ENCODE results near the gene CDK18. TPM values are rescaled to one million over a fixed set of nuclear protein-coding genes. Genes with fewer than 3 reads are reported as not detected.
A peak's percentile ranks its signal among the peaks of the same experiment; 100 is the strongest.

The CDK18 gene
- polyA plus RNA-seq, 1 donor: 52.6 TPM

DNA sequence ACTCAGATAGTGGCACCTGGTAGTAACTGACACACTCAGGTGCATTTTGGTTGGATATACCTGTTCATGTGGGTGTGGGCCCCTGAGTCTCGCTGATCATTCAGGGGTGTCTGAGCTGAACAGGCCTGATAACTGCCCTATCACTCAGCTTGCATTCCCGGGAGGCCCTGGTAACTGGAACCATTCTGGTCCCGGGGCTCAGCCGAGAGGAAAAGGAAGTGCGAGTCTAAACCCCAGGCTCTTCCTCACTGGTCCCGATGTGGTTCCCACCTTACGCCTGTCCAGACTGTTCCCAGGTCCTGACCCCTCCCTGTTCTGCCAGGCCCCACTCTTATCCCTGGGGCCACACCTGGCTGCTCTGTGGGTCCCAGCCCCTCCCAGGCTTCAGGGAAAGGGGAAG lies 11.7 kb upstream of the CDK18 start:
- peak overlapping the region; percentile 32 for H3K27ac ChIP-seq (ENCODE audit: low read length)

DNA sequence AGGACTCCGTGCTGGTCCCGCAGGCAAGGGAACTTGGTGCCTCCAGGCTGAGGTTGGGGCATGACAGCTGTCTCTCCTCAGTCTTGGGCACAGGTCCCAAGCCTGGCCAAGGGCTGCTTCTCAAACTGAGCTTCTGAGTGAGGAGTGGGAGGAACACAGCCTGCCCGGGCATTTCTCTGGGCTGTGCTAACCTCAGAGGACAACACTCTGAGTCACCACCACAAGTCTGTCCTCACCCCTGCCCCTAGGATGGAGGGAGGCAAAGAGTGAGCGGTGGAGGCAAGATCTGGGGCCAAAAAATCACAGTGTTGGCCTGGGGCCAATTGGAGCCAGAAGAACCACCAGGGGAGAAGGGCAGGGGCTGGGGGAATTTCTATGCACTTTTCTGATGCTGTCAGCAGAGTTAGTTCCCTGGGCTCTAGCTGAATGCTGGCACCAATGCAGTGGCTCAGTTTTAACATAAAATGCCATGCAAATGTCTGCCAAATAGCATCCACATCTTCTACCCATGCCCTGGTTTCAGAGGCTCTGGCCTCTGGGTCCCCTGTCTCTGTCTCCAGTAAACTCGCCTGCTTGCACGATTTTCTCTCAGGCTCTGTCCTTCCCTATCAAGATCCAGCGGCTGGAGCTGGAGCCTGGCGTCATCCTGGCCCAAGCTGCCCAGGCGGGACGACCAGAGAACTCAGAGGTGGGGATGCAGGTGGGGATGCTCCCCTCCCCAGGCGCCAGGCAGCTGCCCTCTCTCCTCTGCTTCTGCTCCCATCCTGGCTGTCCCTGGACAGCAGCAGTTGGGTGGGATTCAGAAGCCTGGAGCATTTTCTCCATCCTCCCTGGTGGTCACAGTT lies 11.0 kb upstream of the CDK18 start:
- Histone ChIP-seq H3K36me3 (ENCODE audit: control insufficient read depth, insufficient read depth, low read length) (no peaks in the 10 kb centered on the region), H3K4me1 (ENCODE audit: control insufficient read depth, insufficient read depth, low read length) (peaks cover 29% of the 10 kb centered on the region), H3K27ac (ENCODE audit: low read length) (no peak overlapping the region), H3K4me3 (ENCODE audit: low read length) (no peak overlapping the region), H3K27me3 (ENCODE audit: control insufficient read depth, insufficient read depth, low read length) (no peaks in the 10 kb centered on the region), H3K9me3 (ENCODE audit: control insufficient read depth, low read depth, low read length) (no peaks in the 10 kb centered on the region)
- no peak for DNase-seq
- no CpG with 5 or more reads among the region's 11 CpGs for WGBS (ENCODE audit: insufficient coverage, low lambda C conversion rate)

More for the DNA sequence above, 11.7 kb upstream of the CDK18 start:
- H3K27me3 ChIP-seq (ENCODE audit: control insufficient read depth, insufficient read depth, low read length): no peaks in the 10 kb centered on the region
- H3K4me3 ChIP-seq (ENCODE audit: low read length): no peak overlapping the region
- no peak for DNase-seq
- peaks cover 29% of the 10 kb centered on the region for H3K4me1 ChIP-seq (ENCODE audit: control insufficient read depth, insufficient read depth, low read length)
- no peaks in the 10 kb centered on the region for H3K9me3 ChIP-seq (ENCODE audit: control insufficient read depth, low read depth, low read length)
- no peaks in the 10 kb centered on the region for H3K36me3 ChIP-seq (ENCODE audit: control insufficient read depth, insufficient read depth, low read length)
- no CpG with 5 or more reads among the region's 7 CpGs for WGBS (ENCODE audit: insufficient coverage, low lambda C conversion rate)

DNA sequence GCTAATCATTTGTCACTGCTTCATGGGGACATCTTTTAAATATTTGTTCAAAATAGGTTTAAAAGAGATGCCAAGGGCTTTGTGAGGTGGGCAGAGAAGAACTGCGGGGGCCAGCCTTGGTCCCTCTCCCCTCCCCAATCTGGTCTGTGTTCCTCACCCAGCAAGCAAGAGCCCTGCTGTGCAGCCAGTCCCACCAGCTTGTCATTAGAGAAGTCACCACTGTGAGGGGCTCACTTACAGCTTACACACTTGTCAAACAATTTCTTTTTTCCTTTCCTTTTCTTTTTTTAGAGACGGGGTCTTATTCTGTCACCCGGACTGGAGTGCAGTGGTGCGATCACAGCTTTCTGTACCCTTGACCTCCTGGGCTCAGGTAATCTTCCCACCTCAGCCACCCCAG lies 10.4 kb upstream of the CDK18 start:
- Histone ChIP-seq H3K4me3 (ENCODE audit: low read length) (no peak overlapping the region), H3K27ac (ENCODE audit: low read length) (no peak overlapping the region), H3K9me3 (ENCODE audit: control insufficient read depth, low read depth, low read length) (no peaks in the 10 kb centered on the region), H3K4me1 (ENCODE audit: control insufficient read depth, insufficient read depth, low read length) (peaks cover 29% of the 10 kb centered on the region), H3K36me3 (ENCODE audit: control insufficient read depth, insufficient read depth, low read length) (no peaks in the 10 kb centered on the region), H3K27me3 (ENCODE audit: control insufficient read depth, insufficient read depth, low read length) (no peaks in the 10 kb centered on the region)
- no peak for DNase-seq
- no CpG with 5 or more reads among the region's 4 CpGs for WGBS (ENCODE audit: insufficient coverage, low lambda C conversion rate)

DNA sequence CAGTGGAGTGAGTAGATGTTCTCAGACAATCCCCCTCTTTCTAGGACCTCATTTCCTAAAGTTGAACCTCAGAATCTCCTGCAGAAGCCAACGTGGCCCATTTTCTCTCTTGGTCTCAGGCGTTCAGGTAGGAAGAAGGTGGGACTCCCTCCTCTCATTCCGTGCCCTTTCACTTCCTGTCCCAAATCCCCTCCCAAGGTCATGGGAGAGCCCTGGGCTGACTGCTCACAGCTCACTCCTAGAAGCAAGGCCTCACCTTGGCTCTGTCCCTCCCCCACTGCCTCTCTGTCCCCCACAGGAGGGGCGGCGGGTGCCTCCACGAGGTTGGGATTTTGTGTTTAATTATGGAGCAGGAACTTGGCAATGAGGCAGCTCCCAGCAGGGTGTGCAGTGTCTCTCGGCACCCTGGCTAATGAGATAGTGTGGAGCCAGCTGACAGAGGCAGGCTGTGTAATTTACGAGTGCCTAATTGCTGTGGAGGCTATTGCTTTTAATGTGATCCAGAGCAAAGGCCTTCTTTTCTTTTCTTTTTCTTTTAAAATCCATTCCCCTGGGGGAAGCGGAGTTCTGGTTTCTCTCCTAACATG lies 9.1 kb upstream of the CDK18 start:
- H3K27ac ChIP-seq (ENCODE audit: low read length): no peak overlapping the region
- peak in 1 of 2 donors; percentile 66 for DNase-seq
- H3K27me3 ChIP-seq (ENCODE audit: control insufficient read depth, insufficient read depth, low read length): no peaks in the 10 kb centered on the region
- no peaks in the 10 kb centered on the region for H3K36me3 ChIP-seq (ENCODE audit: control insufficient read depth, insufficient read depth, low read length)
- H3K4me1 ChIP-seq (ENCODE audit: control insufficient read depth, insufficient read depth, low read length): peaks cover 30% of the 10 kb centered on the region
- H3K9me3 ChIP-seq (ENCODE audit: control insufficient read depth, low read depth, low read length): no peaks in the 10 kb centered on the region
- H3K4me3 ChIP-seq (ENCODE audit: low read length): no peak overlapping the region
- WGBS (ENCODE audit: insufficient coverage, low lambda C conversion rate): no CpG with 5 or more reads among the region's 9 CpGs

DNA sequence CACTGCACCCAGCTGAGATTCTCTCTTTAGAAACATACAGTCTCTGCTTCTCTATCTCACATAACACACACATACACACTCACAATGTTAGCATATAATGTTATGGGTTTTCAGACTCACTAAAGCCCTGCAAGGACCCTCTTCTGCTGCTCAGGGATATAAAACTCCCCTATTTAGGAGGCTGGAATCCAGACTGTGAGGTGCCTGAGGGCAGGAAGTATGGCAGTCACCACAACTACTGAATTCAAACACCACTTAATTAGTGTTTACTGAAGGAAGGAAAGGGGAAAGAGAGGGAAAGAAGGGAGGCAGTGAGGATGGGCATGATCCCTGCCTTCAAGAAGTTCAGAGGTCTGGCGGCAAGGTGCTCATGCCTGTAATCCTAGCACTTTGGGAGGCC lies 7.8 kb upstream of the CDK18 start:
- no peaks in the 10 kb centered on the region for H3K36me3 ChIP-seq (ENCODE audit: control insufficient read depth, insufficient read depth, low read length)
- no peaks in the 10 kb centered on the region for H3K9me3 ChIP-seq (ENCODE audit: control insufficient read depth, low read depth, low read length)
- H3K4me3 ChIP-seq (ENCODE audit: low read length): no peak overlapping the region
- H3K27me3 ChIP-seq (ENCODE audit: control insufficient read depth, insufficient read depth, low read length): no peaks in the 10 kb centered on the region
- no CpG with 5 or more reads among the region's 1 CpG for WGBS (ENCODE audit: insufficient coverage, low lambda C conversion rate)
- H3K27ac ChIP-seq (ENCODE audit: low read length): no peak overlapping the region
- H3K4me1 ChIP-seq (ENCODE audit: control insufficient read depth, insufficient read depth, low read length): peaks cover 43% of the 10 kb centered on the region
- DNase-seq: no peak

DNA sequence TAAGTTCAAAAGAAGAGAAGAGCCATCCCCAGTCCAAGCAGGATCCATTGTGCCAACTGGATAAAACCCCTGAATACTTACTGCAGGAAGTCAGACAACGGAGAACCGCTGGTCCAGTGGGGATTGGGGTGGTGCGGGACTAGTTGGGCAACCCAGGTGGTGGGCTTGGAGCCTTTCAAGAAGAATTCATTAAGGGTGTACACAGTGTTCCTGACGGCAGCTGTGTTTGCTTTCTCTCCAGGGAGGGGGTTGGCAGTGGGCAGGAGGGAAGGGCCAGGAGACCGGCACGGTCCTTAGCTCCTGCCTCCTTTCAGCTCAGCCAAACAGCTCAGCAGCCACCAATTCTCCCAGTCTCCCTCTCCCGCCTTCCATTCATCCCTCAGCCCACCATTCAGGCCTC lies 7.1 kb upstream of the CDK18 start:
- Histone ChIP-seq H3K27me3 (ENCODE audit: control insufficient read depth, insufficient read depth, low read length) (no peaks in the 10 kb centered on the region), H3K36me3 (ENCODE audit: control insufficient read depth, insufficient read depth, low read length) (no peaks in the 10 kb centered on the region), H3K4me1 (ENCODE audit: control insufficient read depth, insufficient read depth, low read length) (peaks cover 44% of the 10 kb centered on the region), H3K27ac (ENCODE audit: low read length) (no peak overlapping the region), H3K9me3 (ENCODE audit: control insufficient read depth, low read depth, low read length) (no peaks in the 10 kb centered on the region), H3K4me3 (ENCODE audit: low read length) (no peak overlapping the region)
- DNase-seq: no peak
- WGBS (ENCODE audit: insufficient coverage, low lambda C conversion rate): no CpG with 5 or more reads among the region's 7 CpGs

DNA sequence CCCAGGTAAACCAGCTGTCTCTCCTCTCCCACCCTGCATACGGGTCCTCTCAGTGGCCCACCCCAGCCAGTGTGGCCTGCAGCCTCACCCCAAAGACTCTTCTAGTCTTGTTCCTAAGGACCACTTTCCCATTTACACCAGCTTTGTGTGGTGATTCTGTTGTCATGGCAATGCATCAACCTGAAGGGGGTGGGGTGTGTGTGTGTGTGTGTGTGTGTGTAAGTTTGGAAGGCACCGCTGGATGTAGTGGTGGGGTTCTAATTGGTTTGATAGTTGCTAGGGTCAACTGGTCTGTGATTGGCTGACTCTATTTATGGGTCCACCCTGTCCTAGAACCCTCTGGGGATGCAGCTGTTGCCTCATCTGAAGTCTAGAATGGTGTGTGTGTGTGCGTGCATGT lies 4.7 kb upstream of the CDK18 start:
- Histone ChIP-seq H3K36me3 (ENCODE audit: control insufficient read depth, insufficient read depth, low read length) (no peaks in the 10 kb centered on the region), H3K27me3 (ENCODE audit: control insufficient read depth, insufficient read depth, low read length) (no peaks in the 10 kb centered on the region), H3K4me1 (ENCODE audit: control insufficient read depth, insufficient read depth, low read length) (peaks cover 51% of the 10 kb centered on the region), H3K9me3 (ENCODE audit: control insufficient read depth, low read depth, low read length) (no peaks in the 10 kb centered on the region), H3K4me3 (ENCODE audit: low read length) (no peak overlapping the region), H3K27ac (ENCODE audit: low read length) (no peak overlapping the region)
- no CpG with 5 or more reads among the region's 3 CpGs for WGBS (ENCODE audit: insufficient coverage, low lambda C conversion rate)
- DNase-seq: no peak

DNA sequence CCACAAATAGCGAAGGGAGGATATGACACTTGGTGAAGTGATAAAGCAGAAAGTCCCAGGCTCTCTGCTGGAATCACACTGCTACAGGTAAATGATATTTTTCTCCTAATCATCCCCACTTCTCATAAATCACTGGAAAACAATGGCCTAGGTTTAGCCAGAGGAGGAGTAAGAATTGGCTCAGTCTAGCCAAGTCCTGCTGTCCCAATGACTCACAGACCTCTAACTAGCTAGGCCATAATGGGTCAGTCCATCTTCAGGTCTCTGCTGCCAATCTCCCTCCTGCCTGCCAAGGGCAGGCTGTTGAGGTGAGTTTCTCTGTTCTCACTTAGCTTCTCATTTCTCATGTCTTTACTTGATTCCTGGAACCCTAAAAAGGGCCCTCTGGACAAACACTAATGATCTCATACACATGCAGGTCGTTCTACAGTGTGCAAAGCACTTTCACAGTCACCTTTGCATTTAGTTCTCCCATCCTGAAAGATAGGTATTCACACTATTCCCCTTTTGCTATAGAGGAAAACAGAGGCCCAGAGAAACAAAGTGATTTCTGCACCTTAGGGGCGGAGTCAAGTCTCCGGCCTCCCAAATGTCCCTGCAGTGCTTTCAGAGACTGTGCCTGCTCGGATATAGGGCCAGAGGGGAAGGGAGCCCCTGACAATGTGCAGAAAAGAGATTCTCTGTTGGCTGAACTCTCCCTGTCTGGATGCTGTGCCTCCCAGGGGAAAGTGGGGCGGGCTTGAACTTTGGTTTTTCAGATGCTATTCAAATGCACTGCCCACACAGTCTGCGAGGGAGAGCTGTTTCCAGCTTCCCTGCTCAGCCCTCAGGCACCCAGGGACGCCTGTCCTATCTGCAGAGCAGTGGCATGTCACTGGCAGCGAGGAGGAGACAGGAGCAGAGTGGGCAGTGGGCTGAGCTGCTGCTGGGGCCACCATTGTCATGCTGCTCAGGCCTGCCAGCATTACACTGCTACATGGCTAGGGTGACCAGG lies 3.9 kb upstream of the CDK18 start:
- H3K4me1 ChIP-seq (ENCODE audit: control insufficient read depth, insufficient read depth, low read length): peaks cover 46% of the 10 kb centered on the region
- WGBS (ENCODE audit: insufficient coverage, low lambda C conversion rate): no CpG with 5 or more reads among the region's 9 CpGs
- no peaks in the 10 kb centered on the region for H3K36me3 ChIP-seq (ENCODE audit: control insufficient read depth, insufficient read depth, low read length)
- DNase-seq: no peak
- no peaks in the 10 kb centered on the region for H3K27me3 ChIP-seq (ENCODE audit: control insufficient read depth, insufficient read depth, low read length)
- H3K4me3 ChIP-seq (ENCODE audit: low read length): no peak overlapping the region
- no peaks in the 10 kb centered on the region for H3K9me3 ChIP-seq (ENCODE audit: control insufficient read depth, low read depth, low read length)
- no peak overlapping the region for H3K27ac ChIP-seq (ENCODE audit: low read length)

DNA sequence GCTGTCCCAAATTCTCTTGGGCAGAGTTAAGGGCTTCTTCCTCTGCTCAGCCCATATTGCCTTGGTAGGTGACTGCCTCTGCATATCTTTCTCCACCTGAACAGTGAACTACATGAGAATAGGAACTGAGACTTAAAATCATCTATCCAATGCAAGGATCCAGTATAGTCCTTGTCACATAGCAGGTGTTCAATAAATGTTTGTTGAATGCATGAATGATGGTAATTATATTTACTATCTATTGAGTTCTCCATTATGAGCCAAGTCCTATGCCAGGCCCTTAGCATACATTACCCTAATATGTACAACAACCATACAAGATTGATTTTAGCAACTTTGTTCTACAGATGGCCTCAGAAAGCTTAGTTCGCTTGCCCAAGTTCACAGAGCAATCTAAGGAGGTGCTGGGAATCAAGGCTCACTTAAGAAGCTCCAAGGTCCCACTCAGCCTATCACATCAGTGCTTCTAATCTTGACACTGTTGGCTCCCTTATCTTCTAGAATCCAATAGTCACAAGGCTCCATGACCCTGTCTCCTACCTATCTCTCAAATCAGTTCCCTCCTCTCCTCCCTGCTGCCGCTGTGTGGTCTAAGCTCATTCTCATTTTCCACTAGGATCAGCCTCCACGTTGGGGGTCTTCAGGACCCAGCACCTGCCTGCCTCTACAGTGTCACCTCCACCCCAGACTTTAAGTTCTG lies 2.2 kb upstream of the CDK18 start:
- Histone ChIP-seq H3K27me3 (ENCODE audit: control insufficient read depth, insufficient read depth, low read length) (no peaks in the 10 kb centered on the region), H3K4me1 (ENCODE audit: control insufficient read depth, insufficient read depth, low read length) (peaks cover 58% of the 10 kb centered on the region), H3K4me3 (ENCODE audit: low read length) (no peak overlapping the region), H3K9me3 (ENCODE audit: control insufficient read depth, low read depth, low read length) (no peaks in the 10 kb centered on the region), H3K27ac (ENCODE audit: low read length) (peak overlapping the region; percentile 1), H3K36me3 (ENCODE audit: control insufficient read depth, insufficient read depth, low read length) (no peaks in the 10 kb centered on the region)
- peak in 1 of 2 donors; percentile 38 for DNase-seq
- WGBS (ENCODE audit: insufficient coverage, low lambda C conversion rate): no CpG with 5 or more reads among the region's 3 CpGs

DNA sequence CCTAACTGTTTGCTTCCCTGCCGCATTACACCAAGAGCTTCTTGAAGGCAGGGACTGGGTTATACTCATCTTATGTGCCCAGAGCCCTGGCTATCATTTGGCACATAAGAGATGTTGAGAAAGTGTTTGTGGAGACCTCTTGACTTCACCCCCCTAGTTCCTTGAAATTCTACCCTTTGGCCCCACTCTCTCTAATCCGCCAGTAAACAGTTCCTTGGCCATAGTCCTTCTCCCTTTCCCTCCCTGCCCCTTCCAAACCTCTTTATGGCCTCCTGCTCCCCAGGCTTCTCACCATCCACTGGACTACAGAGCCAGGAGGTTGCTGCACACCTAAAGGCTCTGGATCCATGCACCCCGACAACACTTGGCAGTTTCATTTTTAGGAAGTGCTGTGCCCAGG lies 1.5 kb upstream of the CDK18 start:
- Histone ChIP-seq H3K27ac (ENCODE audit: low read length) (peak overlapping the region; percentile 1), H3K4me3 (ENCODE audit: low read length) (no peak overlapping the region), H3K4me1 (ENCODE audit: control insufficient read depth, insufficient read depth, low read length) (peaks cover 62% of the 10 kb centered on the region), H3K27me3 (ENCODE audit: control insufficient read depth, insufficient read depth, low read length) (no peaks in the 10 kb centered on the region), H3K36me3 (ENCODE audit: control insufficient read depth, insufficient read depth, low read length) (no peaks in the 10 kb centered on the region), H3K9me3 (ENCODE audit: control insufficient read depth, low read depth, low read length) (no peaks in the 10 kb centered on the region)
- no CpG with 5 or more reads among the region's 3 CpGs for WGBS (ENCODE audit: insufficient coverage, low lambda C conversion rate)
- peak in 1 of 2 donors; percentile 85 for DNase-seq
